ENCODE results near the gene APP.

The APP gene

DNA sequence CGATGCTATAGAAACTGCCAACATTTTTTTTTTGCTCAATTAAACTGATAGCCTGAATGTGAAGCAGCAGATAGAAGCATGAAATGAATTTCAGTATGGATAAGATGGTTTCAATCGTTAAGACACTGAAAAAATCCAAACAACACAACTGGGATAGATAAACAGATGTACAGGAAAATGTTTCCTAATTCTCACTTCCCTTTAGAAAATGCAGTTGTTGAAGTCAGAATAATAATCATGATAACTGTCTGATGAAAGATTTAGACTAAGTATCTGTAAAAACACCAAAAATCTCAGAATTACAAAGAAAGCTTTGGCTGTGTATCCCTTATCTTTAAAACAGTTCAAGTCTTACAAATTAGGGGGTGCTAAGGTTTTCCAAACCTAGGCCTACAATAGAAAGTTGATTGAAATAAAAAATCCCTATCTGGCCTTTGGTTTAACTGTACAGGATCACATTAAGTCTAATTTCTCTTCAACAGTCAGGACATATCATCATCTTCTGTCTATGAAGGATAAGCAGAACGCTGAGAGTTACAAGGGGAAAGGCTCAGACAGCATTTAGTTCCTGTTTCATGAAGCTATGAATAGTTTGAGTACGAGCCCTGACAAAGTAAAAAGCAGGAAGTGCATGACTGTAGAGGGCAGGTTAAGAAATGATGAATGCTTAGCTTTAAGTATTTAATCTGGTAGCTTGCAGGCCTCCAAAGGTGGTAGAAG is 203.2 kb downstream of the APP start:
- no peak for DNase-seq

DNA sequence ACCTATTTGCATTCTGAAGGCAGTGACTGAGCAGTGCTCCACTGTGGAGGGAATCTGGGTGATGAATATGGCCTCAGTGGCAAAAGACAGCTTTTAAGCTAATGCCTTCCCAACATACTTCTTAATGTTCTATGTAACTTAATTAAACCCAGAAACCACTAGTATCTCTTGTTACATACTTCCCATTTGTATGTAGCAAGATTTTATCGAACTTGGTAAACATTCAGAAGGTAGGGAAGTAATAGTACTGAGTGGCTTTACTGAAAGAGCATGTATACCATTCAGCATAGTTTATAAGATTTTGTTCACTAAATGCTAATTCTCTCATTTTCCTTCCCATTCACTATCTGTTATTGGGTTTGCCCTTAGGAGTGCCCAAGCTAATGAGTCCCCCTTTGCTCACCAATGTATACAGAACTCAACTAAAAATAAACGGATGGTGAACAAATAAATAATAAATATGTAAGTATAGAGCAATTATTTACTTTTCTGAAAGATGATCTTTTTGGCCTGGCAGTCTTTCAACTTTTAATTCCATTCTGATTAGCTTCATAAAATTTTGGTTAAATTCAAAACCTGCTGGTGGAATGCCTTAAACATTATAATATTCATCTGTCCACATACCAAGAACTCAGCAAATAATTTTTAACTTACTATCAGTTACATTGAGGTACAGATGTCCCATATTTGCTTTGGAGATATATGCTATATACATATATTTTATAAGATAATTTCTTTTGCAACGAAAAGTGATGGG is 204.4 kb downstream of the APP start:
- DNase-seq, result no peak

DNA sequence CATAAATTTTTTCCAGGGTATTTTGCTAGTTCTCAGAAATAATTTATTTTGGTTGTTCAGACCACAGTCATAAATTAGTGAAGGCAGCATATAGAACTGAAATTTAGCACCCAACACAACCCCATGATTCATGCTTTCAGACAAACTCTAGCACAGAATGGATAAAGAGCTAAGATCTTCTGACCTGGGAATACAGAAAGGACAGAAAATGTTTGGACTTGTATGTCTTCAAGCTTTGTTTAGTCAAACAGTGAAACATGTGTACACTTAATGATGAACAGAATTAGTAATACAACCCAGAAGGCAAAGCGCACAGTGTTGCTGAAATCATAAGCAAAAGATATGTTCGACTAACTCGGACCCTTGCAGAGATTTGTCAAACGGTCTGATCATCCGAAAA is 205.6 kb downstream of the APP start:
- DNase-seq, result no peak

DNA sequence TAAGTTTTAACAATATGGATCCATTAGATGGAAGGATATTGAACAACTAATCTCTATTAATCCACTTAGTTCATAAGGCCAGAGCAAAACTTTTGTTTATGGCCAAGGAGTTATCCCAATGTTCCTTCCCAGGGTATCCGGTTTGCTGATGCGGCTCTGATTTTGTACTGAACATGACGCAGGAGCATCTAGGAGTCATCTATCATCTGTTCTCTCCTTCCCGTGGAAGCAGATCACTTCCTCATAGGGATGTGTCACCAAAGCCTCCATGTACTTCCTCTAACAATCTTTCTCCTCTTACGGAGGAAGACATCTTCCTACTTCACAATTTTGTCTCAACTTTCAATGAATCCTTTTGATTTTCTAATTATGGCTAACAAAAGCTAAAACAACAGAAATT is 206.6 kb downstream of the APP start:
- no peak for DNase-seq

DNA sequence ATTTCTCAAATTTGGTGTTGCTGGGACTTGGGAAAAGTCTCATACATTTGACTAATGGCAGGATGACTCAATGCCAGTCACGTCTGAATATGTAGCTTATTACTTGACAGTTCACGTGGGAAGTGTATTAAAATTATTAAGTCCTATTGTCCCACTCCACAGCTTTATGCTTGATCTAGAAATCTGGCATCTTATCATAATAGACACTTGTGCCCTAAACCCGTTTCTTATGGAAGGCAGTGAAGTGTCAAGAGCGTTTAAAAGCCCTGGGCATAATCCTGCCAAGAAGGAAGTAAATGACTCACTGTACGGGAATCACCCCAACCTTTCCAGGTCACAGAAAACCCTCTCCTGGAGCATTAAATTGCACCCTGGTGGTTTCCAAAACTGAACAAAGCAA is 207.4 kb downstream of the APP start:
- DNase-seq, result no peak

DNA sequence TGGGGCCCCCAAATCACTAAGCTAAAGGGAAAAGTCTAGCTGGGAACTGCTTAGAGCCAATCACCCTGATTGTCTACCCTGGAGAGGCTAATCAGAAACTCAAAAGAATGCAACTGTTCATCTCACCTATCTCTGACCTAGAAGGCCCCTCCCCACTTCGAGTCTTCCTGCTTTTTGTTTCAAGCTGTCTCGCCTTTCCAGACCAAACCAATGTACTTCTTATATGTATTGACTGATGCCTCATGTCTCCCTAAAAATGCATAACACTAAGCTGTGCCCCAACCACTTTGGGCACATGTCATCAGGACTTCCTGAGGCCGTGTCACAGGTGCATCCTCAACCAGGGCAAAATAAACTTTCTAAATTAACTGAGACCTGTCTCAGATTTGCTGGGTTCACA is 209.5 kb downstream of the APP start:
- no peak for DNase-seq

DNA sequence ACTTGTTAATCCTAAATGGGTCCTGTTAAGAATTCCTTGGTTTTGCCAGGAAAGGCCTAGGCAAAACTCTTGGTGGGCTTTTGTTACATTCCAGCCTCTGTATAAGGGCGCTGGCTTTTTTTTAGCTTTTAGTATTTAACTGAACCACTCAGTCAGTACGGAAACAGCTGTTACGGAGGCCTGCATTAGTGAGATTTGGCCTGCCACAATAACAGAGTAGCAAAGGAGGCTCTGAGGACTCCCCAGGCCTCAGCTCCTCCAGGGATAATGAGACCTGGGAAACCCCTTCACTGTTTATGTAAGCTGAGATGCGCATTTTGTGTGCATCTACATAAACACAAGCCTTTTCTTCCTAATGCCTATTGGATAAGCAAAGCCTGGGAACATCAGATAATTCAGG is 210.2 kb downstream of the APP start:
- DNase-seq, result no peak

DNA sequence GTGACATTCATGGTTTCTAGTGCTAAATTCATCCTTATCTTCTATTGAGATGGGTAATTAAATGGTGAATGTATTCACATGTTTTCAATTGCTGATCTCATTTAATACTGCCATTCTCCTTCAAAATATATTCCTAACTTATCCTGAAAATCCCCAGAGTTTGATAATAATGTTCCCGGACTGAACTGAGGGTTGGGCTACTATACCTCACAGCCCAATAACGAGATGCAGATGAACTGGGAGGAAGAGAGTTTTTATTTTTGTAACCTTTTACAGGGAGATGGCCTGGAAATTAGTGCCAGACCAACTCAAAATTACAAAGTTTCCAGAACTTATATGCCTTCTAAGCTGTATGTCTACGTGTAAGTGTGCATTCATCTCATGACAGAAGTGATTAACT is 210.8 kb downstream of the APP start:
- no peak for DNase-seq

DNA sequence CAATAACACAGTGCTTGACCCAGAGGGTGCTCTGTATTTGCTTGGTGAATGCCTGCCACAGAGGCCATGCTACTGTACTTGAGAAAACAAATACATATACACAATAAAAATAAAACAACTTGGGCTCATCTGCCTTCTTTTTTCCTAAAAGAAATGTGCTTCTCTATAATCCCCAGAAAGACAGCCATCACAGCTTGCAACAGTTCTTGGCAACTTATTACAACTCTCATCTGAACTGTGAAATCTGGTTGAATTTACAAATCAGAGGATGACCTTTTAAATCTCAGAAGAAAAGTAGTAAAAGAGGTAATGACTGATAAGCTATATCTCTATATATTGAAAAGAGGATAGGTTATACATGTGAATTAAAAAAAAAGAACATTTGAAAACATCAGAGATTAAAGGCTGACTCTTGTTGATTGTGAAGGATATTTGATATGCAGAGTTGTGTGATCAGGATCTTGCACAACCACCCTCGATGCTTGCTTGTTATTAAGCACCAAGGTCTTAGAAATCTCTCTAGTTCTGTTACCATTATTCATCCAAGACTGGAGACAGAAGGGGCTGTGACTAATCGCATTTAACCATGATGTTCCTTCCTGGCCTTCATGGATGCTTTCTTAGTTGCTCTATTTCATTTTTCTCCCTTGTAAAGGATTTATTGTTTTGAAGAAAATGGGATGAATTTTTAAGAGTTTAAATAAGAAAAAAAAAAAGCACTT is 213.4 kb downstream of the APP start:
- DNase-seq, result no peak

DNA sequence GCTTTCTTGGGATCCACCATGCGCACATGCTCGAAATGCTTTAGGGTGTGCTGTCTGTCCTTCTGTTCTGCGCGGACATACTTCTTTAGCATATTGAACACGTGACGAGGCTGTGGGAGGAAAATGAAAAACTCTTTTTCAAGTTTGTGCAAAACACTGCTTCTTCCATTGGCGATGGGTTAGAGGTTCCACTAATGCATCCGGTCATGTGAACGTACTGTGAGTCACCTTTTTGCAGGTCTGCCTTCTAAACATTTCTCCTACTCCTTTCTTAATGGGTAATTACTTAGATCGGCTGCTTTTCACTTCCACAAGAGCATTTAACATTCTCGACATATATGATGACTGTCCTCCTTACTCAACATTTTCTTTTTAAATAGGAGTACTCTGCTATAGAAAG is 214.9 kb downstream of the APP start:
- DNase-seq, result no peak

DNA sequence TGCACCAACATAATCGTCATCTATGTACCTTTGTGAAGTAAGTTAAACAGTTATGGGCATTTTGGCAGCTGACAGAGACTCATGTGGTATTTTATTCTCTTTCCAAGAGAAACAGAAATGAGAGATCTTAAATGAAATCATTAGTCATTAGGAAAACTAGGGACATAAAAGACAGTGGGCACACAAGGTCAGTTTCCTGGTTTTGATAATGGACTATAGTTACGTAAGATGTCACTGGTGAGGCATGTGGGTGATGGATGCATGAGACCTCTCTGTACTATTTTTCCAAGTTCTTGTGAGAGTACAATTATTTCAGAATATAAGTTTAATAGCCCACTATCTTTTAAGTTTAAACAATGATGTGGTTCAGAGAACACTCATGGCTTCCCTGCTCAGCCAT is 216.9 kb downstream of the APP start:
- DNase-seq, result no peak

DNA sequence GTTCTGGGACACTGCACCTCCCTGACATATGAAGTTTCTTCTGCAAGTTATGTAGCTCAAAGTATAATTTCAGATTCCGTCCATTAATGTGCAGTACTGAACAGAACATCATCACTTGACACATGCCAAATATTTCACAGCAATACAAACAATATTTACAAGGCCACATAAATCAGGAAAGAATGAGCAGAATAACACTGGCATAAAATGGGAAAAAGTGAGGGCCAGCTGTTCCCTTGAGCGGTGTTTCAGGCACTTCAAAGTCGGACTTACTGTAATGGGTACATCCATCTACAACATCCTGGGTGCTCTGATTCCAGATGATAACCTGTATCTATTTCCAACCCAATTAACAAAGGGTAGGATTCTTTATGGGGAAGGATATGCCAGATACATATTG is 217.4 kb downstream of the APP start:
- no peak for DNase-seq

DNA sequence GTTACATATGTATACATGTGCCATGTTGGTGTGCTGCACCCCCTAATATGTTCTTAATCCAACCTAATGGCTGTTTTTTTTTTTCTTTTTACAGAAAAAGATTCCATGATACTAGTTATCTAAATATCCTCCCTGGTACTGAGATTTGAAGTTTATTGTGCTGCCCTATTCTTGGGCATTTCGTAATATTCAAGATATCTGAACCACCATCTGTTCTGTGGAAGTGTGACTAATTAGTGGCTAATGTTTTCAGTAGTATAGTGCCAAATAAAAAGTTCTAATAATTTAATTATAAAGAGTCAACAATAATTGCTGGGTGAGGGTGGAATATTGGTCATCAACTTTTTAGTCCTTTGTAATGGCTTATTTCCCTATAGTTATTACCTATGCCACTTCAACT is 218.3 kb downstream of the APP start:
- no peak for DNase-seq

DNA sequence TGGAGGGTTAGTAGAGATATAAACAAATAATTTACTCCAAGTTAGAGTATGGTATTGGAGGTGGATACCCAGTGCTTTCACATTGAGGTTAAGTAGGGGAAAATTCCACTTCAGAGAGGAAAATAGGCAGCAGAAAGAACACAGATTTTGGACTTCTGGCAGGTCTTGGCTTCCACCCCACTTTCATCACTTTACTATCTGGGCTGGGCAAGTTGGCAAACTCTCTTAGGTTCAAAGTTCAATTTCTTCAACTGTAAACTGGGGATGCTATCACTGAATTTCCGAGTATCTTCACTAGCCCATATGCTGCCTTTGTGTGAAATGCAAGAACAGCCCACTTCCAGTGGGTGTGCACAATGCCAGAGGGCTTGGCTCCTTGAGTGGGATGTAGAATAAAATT is 220.9 kb downstream of the APP start:
- no peak for DNase-seq

DNA sequence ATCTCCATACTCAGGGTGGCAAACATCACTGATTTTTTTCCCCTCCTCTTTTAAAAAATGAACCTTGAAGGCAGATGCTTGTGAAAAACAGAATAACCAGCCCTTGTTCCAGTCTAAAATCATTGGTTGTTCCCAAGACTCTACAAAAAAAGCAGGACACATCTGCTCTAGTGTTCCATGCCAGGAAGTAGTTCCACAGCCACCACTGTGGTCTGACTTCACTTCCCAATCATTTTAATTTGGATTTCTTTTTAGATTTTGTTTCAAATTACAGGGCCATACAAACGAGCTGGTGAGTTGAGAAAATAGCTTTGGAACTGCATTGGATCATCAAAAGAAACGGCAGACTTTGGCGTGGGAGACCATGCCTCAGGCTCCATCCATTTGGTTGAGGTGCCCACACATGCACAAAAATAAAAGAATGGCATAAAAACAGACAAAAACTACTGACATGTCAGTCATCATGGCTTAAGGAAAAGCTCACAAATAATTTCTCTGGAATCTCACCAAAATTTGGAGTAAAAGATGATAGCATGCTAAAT is 225.8 kb downstream of the APP start:
- DNase-seq, result no peak

DNA sequence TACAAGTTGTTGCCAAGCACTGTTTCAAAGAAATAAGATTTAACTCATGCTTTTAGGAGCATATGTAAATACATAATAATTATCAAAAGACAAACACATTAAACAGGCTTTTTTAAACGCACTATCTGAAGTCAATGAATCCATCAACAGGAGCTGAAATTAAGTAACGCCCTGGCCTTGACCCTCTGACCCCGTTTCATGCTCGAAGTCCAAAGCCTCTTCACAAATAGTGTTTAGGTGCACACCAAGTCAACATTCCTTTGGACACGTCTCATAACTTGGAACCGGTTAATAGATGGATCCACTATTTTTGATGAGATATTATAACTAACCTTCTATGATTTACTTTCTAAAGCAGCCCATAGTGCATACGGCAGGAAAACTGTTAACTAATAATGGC is 226.5 kb downstream of the APP start:
- no peak for DNase-seq

DNA sequence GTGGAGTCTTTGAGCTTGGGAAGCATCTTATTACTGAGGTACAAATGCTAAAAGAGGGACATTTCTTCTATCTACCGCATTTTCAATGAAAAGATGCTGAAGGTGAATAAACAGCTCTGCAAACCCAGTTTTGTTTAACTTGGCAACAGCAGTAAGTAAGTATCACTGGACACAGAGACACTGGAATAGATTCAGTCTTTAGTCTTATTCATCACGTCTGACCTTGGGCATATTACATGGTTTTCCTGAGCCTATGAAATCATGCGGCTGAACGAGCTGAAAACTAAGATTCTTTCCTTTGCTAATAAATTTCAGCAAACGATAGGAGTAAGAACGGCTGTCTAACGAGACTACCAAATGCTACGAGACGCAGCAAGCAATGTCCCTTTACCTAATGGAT is 228.4 kb downstream of the APP start:
- DNase-seq, result no peak

DNA sequence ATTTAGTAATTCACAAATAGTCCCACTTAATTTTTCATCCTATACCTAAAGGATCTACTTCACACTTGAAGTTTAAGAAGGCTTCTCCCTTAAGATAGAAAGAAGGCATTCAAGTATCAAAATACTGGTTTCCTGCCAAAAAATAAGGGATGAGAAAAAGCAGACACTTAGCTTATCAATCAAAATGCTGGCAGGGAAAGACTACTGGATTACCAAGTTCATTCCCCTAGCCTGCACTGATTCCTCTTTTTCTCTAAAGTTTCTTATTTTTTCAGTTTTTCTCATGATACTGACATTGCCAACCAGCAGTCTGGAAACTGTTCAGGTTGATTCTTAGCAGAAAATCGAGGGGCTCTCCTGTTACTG is 231.2 kb downstream of the APP start:
- DNase-seq, result no peak

DNA sequence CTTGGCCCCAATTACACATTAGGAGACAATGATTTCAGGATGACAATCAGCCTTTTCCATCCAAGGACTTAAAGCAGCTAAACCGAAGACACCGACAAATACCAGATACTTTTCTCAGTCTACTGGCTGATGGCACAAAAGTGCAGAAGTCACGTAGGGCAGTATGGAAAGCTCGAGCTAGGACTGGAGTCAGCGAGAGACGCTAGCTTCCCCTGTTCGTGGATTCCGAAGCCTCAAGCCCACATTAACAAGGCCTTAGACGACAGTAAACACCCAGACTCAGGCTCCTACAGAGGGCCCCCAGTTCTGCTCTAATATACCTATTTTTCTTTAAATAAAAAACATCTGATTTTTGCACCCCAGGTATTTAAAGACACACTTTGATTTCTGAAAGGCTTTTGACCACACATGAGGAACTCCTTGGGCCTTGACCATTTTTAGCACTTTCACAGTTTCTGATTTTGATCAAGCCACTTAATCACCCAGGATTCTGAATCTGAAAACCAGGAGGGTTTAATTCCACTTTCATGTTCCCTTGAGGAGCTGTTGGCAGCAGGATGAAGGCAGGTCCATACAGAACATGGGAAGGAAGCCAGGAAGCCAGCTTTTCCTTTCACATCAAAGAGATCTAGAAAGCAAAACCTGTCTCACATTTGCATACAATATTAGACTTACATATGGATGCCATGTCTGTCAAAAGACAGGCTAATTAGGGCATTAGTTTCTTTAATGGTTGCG is 231.7 kb downstream of the APP start:
- no peak for DNase-seq

DNA sequence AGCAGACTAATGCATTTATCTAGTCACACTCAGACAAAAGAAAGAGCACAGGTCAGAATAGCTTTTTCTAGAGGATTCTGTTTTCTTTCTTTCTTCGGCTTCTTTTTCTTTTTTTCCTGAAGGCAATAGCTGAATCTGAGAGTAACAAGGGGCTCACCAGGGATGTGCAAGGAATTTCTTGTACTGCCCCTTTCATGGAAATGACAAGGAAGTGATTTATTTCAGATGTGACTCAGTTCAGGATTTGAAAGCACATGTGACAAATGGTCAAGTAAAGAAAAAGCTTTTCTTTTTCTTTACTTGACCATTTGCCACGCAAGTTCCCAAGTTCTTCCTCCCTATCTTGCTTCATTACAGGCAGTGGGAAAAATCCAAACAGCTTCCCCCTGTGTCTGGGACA is 233.8 kb downstream of the APP start:
- no peak for DNase-seq

DNA sequence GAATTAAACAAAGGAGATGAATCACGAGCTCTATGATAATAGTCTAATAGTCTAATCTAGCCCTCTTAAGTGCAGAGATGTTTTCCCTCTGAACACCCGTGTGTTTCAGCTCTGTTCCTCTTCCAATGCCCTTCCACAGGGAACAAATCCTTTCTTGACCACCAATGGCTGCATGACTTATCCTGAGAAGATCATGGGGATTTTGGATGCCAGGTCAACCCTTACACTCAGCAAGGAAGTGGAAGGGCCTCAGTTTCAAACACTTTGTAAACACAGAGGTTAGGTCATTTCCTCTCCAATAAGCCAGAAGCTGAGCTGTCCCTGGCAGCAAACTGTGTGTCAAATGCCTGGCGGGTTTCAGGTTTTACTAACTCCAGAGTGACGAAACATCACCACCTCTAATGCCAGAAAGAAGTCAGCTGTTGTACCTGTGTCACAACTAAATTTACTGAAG is 235.8 kb downstream of the APP start:
- no peak for DNase-seq

DNA sequence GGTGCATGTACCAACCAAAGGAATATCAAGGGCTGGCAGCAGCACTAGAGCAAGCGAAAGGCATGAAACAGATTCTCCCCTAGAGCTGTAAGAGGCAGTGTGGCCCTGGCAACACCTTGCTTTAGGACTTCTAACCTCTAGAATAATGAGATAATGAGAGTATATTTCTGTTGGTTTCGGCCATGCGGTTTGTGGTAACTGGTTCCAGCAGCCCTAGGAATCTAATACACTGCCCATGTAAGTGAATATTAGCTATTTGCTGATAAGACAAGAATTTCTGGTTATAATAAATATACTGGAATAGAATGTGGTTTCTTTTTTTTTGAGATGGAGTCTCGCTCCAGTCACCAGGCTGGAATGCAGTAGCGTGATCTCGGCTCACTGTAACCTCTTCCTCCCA is 236.4 kb downstream of the APP start:
- DNase-seq, result no peak

DNA sequence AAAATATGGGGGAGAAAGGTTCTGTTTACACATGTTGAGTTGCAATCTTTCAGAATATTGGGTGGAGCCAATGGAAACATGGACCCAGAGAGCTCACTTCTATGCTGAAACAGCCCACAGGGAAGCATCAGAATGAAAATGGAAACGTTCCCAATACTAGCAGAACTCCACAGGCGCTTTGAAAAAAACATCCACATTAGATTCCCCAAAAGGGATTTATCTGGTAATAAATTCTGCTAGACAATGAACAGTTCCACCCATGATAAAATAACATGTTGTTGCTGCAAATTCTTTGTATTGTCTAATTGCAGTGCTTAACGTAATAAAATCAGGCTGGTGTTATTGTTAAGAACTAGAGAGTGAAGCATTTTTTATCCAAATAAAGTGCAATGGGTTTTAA is 238.8 kb downstream of the APP start:
- no peak for DNase-seq

All from activated CD4-positive, CD25-positive, alpha-beta regulatory T cell treated with anti-CD3 and anti-CD28 coated beads, Interleukin-2, amount 50 U/mL, for 72 hours (primary cell).